ENCODE measurements around the gene C11orf54.

C11orf54 gene

GRCh38 chr11:93783765-93784144 lies 42.3 kb downstream of the C11orf54 start:
- TF ChIP-seq ISL1 (CRISPR knock-in tag; IDR thresholded peaks at IDR 0.05) (no peak), CSDC2 (CRISPR knock-in tag; IDR thresholded peaks at IDR 0.05) (no peak), POU6F1 (CRISPR knock-in tag; IDR thresholded peaks at IDR 0.05; ENCODE audit: borderline replicate concordance, low read depth) (no peak), ZNF70 (CRISPR knock-in tag; IDR thresholded peaks at IDR 0.05) (no peak)
- ATAC-seq, result peak; percentile 65

GRCh38 chr11:93784145-93784934 lies 42.9 kb downstream of the C11orf54 start, which contains the start of gene MED17:
MED17 (plus strand) TSS chr11:93784282; CDS start chr11:93784514, 232 bp downstream.
- ATAC-seq, result peak; percentile 98
- no peak for TF ChIP-seq ZFP30 (CRISPR knock-in tag; IDR thresholded peaks at IDR 0.05)

GRCh38 chr11:93784935-93785360 lies 43.5 kb downstream of the C11orf54 start:
- no peak for TF ChIP-seq PPARA (CRISPR knock-in tag; IDR thresholded peaks at IDR 0.05; ENCODE audit: borderline replicate concordance)
- TF ChIP-seq BACH2 (CRISPR knock-in tag; IDR thresholded peaks at IDR 0.05; ENCODE audit: borderline replicate concordance), result no peak
- TF ChIP-seq CSDC2 (CRISPR knock-in tag; IDR thresholded peaks at IDR 0.05), result no peak
- no peak for TF ChIP-seq ZFP30 (CRISPR knock-in tag; IDR thresholded peaks at IDR 0.05)
- no peak for TF ChIP-seq PATZ1 (CRISPR knock-in tag; IDR thresholded peaks at IDR 0.05; ENCODE audit: borderline replicate concordance)
- no peak for TF ChIP-seq OSR1 (CRISPR knock-in tag; IDR thresholded peaks at IDR 0.05)
- TF ChIP-seq GLIS3 (CRISPR knock-in tag; IDR thresholded peaks at IDR 0.05), result no peak
- TF ChIP-seq ARNTL (CRISPR knock-in tag; IDR thresholded peaks at IDR 0.05; ENCODE audit: borderline replicate concordance, low read depth), result no peak
- TF ChIP-seq ZNF70 (CRISPR knock-in tag; IDR thresholded peaks at IDR 0.05), result no peak
- no peak for TF ChIP-seq SNAI2 (CRISPR knock-in tag; IDR thresholded peaks at IDR 0.05)
- no peak for TF ChIP-seq ZNF565 (CRISPR knock-in tag; conservative IDR thresholded peaks at IDR 0.05; ENCODE audit: low read depth)
- TF ChIP-seq CSRNP3 (CRISPR knock-in tag; IDR thresholded peaks at IDR 0.05), result no peak
- TF ChIP-seq RARB (CRISPR knock-in tag; IDR thresholded peaks at IDR 0.05), result no peak
- no peak for TF ChIP-seq ESRRG (CRISPR knock-in tag; IDR thresholded peaks at IDR 0.05)
- no peak for TF ChIP-seq CREB5 (CRISPR knock-in tag; IDR thresholded peaks at IDR 0.05; ENCODE audit: low read depth)
- no peak for TF ChIP-seq TOX (CRISPR knock-in tag; IDR thresholded peaks at IDR 0.05; ENCODE audit: borderline replicate concordance)
- TF ChIP-seq ZFP3 (CRISPR knock-in tag; IDR thresholded peaks at IDR 0.05), result no peak
- ATAC-seq, result peak; percentile 5

- TF ChIP-seq CSRNP3 (CRISPR knock-in tag; IDR thresholded peaks at IDR 0.05) (no peak), OSR1 (CRISPR knock-in tag; IDR thresholded peaks at IDR 0.05) (no peak), PPARA (CRISPR knock-in tag; IDR thresholded peaks at IDR 0.05; ENCODE audit: borderline replicate concordance) (no peak), ZNF70 (CRISPR knock-in tag; IDR thresholded peaks at IDR 0.05) (no peak), PATZ1 (CRISPR knock-in tag; IDR thresholded peaks at IDR 0.05; ENCODE audit: borderline replicate concordance) (no peak)
- ATAC-seq, result no peak
These were observed 50.0 kb downstream of the C11orf54 start for GRCh38 chr11:93791493-93791892.

Measured in SK-N-SH treated with all-trans-retinoic acid at 6 μM for 48 hours (cell line).